ENCODE data around the gene LCLAT1.

LCLAT1 gene

DNA sequence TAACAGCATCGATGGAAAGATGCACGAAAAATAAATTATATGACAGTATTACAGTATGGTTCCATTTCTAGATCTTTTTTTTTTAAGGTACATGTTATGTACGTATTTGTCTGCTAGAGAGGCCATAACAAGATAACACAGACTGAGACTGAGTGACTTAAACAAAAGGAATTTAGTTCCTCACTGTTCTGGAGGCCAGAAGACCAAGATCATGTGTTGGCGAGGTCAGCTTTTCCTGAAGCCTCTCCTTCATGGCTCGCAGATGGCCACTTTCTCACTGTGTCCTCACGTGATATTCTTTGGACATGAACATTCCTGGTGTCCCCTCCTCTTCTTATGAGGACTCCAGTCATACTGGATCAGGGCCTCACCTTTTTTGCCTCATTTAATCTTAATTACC lies 182.8 kb downstream of the LCLAT1 start:
- DNase-seq (ENCODE audit: low read depth in 1 of 2, low spot score in 1 of 2), result no peak
- no peaks in the 10 kb centered on the region for H3K27me3 ChIP-seq (ENCODE audit: insufficient read depth, poor library complexity, severe bottlenecking)
- H3K27ac ChIP-seq (replicated peaks), result no peak overlapping the region
- TF ChIP-seq, protein P1, sequence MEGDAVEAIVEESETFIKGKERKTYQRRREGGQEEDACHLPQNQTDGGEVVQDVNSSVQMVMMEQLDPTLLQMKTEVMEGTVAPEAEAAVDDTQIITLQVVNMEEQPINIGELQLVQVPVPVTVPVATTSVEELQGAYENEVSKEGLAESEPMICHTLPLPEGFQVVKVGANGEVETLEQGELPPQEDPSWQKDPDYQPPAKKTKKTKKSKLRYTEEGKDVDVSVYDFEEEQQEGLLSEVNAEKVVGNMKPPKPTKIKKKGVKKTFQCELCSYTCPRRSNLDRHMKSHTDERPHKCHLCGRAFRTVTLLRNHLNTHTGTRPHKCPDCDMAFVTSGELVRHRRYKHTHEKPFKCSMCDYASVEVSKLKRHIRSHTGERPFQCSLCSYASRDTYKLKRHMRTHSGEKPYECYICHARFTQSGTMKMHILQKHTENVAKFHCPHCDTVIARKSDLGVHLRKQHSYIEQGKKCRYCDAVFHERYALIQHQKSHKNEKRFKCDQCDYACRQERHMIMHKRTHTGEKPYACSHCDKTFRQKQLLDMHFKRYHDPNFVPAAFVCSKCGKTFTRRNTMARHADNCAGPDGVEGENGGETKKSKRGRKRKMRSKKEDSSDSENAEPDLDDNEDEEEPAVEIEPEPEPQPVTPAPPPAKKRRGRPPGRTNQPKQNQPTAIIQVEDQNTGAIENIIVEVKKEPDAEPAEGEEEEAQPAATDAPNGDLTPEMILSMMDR (IDR thresholded peaks at IDR 0.05; ENCODE audit: insufficient read depth, low read length), result no peak
- TF ChIP-seq GABPA (IDR thresholded peaks at IDR 0.05; ENCODE audit: low read depth) (no peak), POLR2AphosphoS5 (IDR thresholded peaks at IDR 0.05; ENCODE audit: low read depth) (no peak), SPI1 (IDR thresholded peaks at IDR 0.05; ENCODE audit: borderline replicate concordance, low read depth) (no peak)
- TF ChIP-seq, protein P2, sequence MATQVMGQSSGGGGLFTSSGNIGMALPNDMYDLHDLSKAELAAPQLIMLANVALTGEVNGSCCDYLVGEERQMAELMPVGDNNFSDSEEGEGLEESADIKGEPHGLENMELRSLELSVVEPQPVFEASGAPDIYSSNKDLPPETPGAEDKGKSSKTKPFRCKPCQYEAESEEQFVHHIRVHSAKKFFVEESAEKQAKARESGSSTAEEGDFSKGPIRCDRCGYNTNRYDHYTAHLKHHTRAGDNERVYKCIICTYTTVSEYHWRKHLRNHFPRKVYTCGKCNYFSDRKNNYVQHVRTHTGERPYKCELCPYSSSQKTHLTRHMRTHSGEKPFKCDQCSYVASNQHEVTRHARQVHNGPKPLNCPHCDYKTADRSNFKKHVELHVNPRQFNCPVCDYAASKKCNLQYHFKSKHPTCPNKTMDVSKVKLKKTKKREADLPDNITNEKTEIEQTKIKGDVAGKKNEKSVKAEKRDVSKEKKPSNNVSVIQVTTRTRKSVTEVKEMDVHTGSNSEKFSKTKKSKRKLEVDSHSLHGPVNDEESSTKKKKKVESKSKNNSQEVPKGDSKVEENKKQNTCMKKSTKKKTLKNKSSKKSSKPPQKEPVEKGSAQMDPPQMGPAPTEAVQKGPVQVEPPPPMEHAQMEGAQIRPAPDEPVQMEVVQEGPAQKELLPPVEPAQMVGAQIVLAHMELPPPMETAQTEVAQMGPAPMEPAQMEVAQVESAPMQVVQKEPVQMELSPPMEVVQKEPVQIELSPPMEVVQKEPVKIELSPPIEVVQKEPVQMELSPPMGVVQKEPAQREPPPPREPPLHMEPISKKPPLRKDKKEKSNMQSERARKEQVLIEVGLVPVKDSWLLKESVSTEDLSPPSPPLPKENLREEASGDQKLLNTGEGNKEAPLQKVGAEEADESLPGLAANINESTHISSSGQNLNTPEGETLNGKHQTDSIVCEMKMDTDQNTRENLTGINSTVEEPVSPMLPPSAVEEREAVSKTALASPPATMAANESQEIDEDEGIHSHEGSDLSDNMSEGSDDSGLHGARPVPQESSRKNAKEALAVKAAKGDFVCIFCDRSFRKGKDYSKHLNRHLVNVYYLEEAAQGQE (IDR thresholded peaks at IDR 0.05; ENCODE audit: insufficient replicate concordance, low read depth), result no peak
- no peak overlapping the region for H3K4me3 ChIP-seq (replicated peaks; ENCODE audit: insufficient read depth, low read length)

DNA sequence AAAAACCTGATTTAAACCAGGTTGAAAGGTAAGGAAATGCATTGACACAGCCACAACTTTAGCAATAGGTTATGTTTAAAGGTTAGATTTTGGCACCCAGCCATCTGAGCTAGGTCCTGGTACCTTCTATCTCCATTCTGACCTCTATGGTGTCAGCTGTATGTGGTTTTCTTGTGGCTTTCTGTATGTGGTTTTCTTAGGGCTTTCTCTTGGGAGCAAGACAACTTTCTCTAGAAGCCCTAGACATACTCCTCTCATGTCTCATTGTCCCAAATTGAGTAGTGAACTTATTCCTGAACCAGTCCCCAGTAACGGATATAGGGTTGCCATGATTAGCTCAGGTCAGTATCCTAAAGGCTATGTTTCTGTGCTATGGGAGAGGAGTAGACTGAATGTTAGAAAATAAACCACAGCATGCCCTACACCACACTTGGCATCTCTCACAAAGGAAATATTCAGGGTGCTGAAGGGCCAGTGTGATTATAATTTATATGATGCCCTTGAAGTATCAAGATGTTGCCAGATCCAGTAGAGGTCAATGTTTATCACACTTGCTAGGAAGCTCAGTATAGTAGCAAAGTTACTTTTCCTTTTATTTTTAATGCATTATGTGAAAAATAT lies 184.1 kb downstream of the LCLAT1 start:
- Histone ChIP-seq H3K27ac (replicated peaks) (no peak overlapping the region), H3K27me3 (ENCODE audit: insufficient read depth, poor library complexity, severe bottlenecking) (no peaks in the 10 kb centered on the region), H3K4me3 (replicated peaks; ENCODE audit: insufficient read depth, low read length) (no peak overlapping the region)
- TF ChIP-seq, protein P1 (IDR thresholded peaks at IDR 0.05; ENCODE audit: insufficient read depth, low read length), result no peak
- TF ChIP-seq POLR2AphosphoS5 (IDR thresholded peaks at IDR 0.05; ENCODE audit: low read depth), result peak; percentile 53; the same call in 1 of the 2 replicates
- peak in 1 of 2 experiments; percentile 63 for DNase-seq (ENCODE audit: low read depth in 1 of 2, low spot score in 1 of 2)

DNA sequence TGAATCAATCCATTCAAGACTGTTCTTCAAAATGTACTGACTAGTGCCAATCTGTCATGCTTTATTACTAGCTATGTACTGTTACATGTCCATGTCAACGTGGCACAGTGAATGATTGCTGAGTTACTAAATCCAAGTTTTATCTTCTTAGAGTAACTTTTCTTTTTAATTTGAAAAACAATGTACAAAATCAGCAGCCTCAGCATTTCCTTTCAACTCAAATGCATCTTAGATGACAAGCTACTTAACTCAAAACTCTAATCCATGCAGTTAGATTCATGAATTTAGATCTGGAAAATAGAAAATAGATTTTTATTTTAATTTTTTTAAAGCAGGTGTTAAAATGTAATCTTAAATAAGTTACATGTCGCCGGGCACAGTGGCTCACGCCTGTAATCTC lies 186.0 kb downstream of the LCLAT1 start:
- TF ChIP-seq GABPA (IDR thresholded peaks at IDR 0.05; ENCODE audit: low read depth), result no peak

DNA sequence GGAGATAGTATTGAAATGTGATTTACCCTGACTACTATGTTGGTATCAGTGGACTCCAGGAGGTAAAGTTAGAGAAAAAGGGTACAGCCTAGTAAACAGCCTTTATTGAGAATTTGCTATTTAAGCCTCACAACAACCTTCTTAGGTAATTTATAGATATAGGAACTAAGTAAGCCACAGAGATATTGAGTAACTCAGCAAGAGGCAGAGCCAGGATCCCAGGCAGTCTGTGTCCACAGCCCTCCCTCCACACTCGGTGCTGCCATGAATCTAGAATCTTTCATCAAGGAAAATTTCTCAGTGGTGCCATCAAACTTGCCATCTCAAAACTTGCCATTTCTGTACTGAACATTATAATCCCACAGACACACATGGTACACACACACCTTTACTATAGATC lies 189.3 kb downstream of the LCLAT1 start:
- Histone ChIP-seq H3K4me3 (replicated peaks; ENCODE audit: insufficient read depth, low read length) (no peak overlapping the region), H3K27me3 (ENCODE audit: insufficient read depth, poor library complexity, severe bottlenecking) (no peaks in the 10 kb centered on the region), H3K27ac (replicated peaks) (peak overlapping the region; percentile 36; the same call in 1 of the 2 replicates)
- peak; percentile 53 to 55 for DNase-seq (ENCODE audit: low read depth in 1 of 2, low spot score in 1 of 2)
- TF ChIP-seq POLR2AphosphoS5 (IDR thresholded peaks at IDR 0.05; ENCODE audit: low read depth) (no peak), GABPA (IDR thresholded peaks at IDR 0.05; ENCODE audit: low read depth) (no peak), SPI1 (IDR thresholded peaks at IDR 0.05; ENCODE audit: borderline replicate concordance, low read depth) (no peak)
- TF ChIP-seq, protein P2 (IDR thresholded peaks at IDR 0.05; ENCODE audit: insufficient replicate concordance, low read depth), result no peak
- TF ChIP-seq, protein P1 (IDR thresholded peaks at IDR 0.05; ENCODE audit: insufficient read depth, low read length), result no peak

More for the DNA sequence above, 186.0 kb downstream of the LCLAT1 start:
- H3K27ac ChIP-seq (replicated peaks), result no peak overlapping the region
- DNase-seq (ENCODE audit: low read depth in 1 of 2, low spot score in 1 of 2), result no peak
- H3K27me3 ChIP-seq (ENCODE audit: insufficient read depth, poor library complexity, severe bottlenecking), result no peaks in the 10 kb centered on the region
- H3K4me3 ChIP-seq (replicated peaks; ENCODE audit: insufficient read depth, low read length), result no peak overlapping the region

Data from HL-60 (cell line).